HG03565 (cell line): Measurements from ENCODE around the gene MRPL52.

ENCODE experiments used
- ATAC-seq: cut with Tn5 transposase; IDR thresholded peaks from one replicate; pipeline ENCODE4 v1.9.1; 2021; ENCODE audit warnings: mild to moderate bottlenecking, moderate library complexity; ENCODE audit not compliant: unreplicated experiment

MRPL52 gene

GRCh38 chr14:22878271-22879246, 48.9 kb downstream of the MRPL52 start:
- ATAC-seq = no peak

GRCh38 chr14:22882064-22882463, 52.4 kb downstream of the MRPL52 start:
- ATAC-seq = no peak

- no peak for ATAC-seq
These were observed 53.0 kb downstream of the MRPL52 start for GRCh38 chr14:22882529-22883172.

GRCh38 chr14:22883173-22883976, 53.7 kb downstream of the MRPL52 start, which contains the start of gene REM2:
TSS of gene REM2 (plus strand) at chr14:22883222. CDS start at chr14:22883288, 66 bp downstream.
- no peak for ATAC-seq

- ATAC-seq = no peak
These were observed 54.5 kb downstream of the MRPL52 start for GRCh38 chr14:22884076-22884737.
